Mesothelial cell of epicardium (in vitro differentiated cells): Measurements from ENCODE around the gene SAP30L. TPM values are rescaled to one million over a fixed set of nuclear protein-coding genes. Genes with fewer than 3 reads are reported as not detected.

ENCODE experiments used
- DNase-seq, 2 experiments: peaks; one replicate each; pipeline ENCODE4 v3.0.0; 2021; ENCODE audit warnings: low spot score in 2 of 2; ENCODE audit not compliant: unreplicated experiment in 2 of 2
- H3K27ac Mint-ChIP-seq: 2 replicates; pipeline ENCODE4 v1.8.0; 2021; ENCODE audit warnings: mixed read lengths
- H3K27me3 Mint-ChIP-seq: 2 replicates; pipeline ENCODE4 v1.8.0; 2021; ENCODE audit warnings: low read depth, mixed read lengths
- H3K36me3 Mint-ChIP-seq: 2 replicates; pipeline ENCODE4 v1.8.0; 2021; ENCODE audit warnings: mixed read lengths
- H3K4me1 Mint-ChIP-seq: 2 replicates; pipeline ENCODE4 v1.8.0; 2021; ENCODE audit warnings: mixed read lengths
- H3K4me3 Mint-ChIP-seq: 2 replicates; pipeline ENCODE4 v1.8.0; 2021; ENCODE audit warnings: mild to moderate bottlenecking, moderate library complexity, mixed read lengths
- H3K9me3 Mint-ChIP-seq: 2 replicates; pipeline ENCODE4 v1.8.0; 2021; ENCODE audit warnings: mixed read lengths
- total RNA-seq: library from RNA; stranded (reverse); gene quantifications from 3 replicates; pipeline ENCODE4 v1.2.1, GENCODE V29; 2021
- TF ChIP-seq, protein P1 (sequence below): fragments of 200-600 bp; sonication (generic); IDR thresholded peaks from one replicate; pipeline ENCODE4 v1.5.0; 2021; ENCODE audit warnings: antibody characterized with exemption; ENCODE audit not compliant: unreplicated experiment

The SAP30L gene
- total RNA-seq, 1 donor from 2014 or later, result 36.2 TPM

DNA sequence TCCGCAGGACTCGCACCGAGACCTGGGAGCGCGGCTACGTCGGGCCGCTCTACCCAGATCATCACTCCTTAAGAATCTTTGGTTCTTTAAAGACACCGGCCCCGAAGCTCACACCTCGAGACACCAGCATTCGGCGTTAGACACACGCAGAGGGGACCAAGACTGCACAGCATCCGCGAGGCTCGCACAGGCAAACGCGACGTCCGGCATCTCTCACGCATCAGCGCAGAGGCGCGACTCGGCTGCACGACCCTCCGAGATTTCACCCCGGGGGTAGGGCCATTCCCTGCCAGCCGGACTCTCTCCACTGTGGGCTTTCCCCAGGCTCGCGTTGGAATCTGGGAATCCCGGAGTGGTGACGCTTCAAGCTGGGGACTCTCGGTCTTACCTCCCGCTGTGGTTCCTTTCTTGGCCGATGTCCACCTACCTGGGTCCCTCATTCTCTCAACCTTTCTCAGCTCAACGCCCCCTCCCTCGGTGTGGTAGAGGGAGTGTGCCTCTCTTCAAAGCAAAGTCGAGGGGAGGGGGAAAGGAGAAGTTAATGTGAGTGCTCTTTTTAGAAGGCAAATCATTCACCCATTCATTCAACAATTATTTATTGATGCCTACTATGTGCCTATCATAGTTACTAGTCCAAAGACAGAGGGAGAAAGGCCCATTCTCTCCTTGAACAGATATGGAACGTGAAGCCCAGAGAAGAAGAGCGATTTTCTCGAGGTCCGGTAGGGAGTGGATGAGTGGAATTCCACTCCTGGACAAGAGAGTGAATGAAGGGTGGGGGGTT, 33.6 kb downstream of the SAP30L start:
- DNase-seq, result peak in 1 of 2 experiments; percentile 59
- Mint-ChIP-seq H3K27ac (peak overlapping the region; percentile 94), H3K9me3 (no peaks in the 10 kb centered on the region)

DNA sequence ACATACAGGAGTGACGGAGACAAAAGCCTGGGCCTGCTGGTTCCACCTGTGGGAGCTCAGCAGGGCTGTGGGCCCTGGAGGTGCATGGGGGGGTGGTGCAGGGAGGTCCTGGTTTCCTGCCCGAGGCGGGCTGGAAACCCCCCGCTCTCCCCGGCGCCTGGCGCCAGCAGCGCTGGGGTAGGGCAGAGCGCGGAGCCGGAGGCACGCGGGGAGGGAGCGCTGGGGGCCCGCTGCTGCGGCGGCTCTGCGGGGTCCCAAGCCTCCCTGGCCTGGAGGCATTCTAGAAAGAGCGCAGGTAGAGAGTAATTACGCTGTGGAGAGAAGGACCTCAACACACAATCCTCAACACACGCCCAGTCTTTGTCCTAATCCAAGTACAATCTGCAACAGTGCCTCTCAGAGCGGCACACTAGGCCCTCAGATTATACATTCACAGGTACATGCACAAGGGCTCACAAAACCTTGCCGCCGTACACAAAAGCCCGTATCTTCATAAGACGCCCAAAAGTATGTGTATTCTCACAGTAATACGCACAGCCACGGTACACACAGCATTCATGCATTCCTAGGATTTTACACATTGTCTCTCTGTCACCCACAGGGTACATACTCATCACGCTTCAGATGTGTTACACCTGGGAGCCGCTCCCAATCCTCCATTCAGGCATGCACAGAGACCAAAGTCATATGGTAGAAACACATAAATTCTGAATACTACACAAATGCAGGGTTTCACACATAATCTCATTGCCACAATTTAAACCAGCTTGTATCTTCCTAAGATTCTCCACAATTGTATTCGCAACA, 34.4 kb downstream of the SAP30L start:
- Mint-ChIP-seq H3K27ac (peak overlapping the region; percentile 94), H3K9me3 (no peaks in the 10 kb centered on the region), H3K4me3 (peak overlapping the region; percentile 61), H3K36me3 (no peaks in the 10 kb centered on the region), H3K4me1 (peaks cover 78% of the 10 kb centered on the region), H3K27me3 (peaks cover 79% of the 10 kb centered on the region)
- TF ChIP-seq, protein P1, sequence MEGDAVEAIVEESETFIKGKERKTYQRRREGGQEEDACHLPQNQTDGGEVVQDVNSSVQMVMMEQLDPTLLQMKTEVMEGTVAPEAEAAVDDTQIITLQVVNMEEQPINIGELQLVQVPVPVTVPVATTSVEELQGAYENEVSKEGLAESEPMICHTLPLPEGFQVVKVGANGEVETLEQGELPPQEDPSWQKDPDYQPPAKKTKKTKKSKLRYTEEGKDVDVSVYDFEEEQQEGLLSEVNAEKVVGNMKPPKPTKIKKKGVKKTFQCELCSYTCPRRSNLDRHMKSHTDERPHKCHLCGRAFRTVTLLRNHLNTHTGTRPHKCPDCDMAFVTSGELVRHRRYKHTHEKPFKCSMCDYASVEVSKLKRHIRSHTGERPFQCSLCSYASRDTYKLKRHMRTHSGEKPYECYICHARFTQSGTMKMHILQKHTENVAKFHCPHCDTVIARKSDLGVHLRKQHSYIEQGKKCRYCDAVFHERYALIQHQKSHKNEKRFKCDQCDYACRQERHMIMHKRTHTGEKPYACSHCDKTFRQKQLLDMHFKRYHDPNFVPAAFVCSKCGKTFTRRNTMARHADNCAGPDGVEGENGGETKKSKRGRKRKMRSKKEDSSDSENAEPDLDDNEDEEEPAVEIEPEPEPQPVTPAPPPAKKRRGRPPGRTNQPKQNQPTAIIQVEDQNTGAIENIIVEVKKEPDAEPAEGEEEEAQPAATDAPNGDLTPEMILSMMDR, result no peak
- peak in 1 of 2 experiments; percentile 72 for DNase-seq

More for the DNA sequence above, 33.6 kb downstream of the SAP30L start:
- peaks cover 78% of the 10 kb centered on the region for H3K4me1 Mint-ChIP-seq
- TF ChIP-seq, protein P1, result no peak
- H3K36me3 Mint-ChIP-seq, result peaks cover 3% of the 10 kb centered on the region
- peaks cover 79% of the 10 kb centered on the region for H3K27me3 Mint-ChIP-seq
- peak overlapping the region; percentile 61 for H3K4me3 Mint-ChIP-seq

DNA sequence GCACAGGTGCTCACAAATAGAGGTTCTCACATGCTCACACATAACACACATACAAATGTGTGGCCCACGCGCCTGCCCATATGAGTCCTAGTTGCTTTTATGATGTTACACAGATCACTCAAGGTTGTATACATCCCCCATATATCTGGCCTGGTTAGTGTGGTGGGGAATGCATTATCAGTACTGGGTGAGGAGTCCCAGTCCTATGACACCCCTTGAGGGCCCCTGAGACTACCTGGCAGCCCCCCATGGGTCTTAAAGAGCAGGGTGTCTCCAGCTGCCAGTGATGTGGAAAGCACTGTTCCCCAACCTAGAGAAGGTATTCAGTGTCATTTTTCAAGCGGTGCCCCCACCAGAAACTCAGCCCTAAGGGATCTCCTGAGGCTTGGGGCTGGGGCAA, 35.0 kb downstream of the SAP30L start:
- H3K36me3 Mint-ChIP-seq, result no peaks in the 10 kb centered on the region
- peak overlapping the region; percentile 90 for H3K27ac Mint-ChIP-seq
- peaks cover 79% of the 10 kb centered on the region for H3K4me1 Mint-ChIP-seq
- TF ChIP-seq, protein P1, result no peak
- H3K4me3 Mint-ChIP-seq, result no peak overlapping the region
- no peaks in the 10 kb centered on the region for H3K9me3 Mint-ChIP-seq
- no peak for DNase-seq
- H3K27me3 Mint-ChIP-seq, result peaks cover 80% of the 10 kb centered on the region

DNA sequence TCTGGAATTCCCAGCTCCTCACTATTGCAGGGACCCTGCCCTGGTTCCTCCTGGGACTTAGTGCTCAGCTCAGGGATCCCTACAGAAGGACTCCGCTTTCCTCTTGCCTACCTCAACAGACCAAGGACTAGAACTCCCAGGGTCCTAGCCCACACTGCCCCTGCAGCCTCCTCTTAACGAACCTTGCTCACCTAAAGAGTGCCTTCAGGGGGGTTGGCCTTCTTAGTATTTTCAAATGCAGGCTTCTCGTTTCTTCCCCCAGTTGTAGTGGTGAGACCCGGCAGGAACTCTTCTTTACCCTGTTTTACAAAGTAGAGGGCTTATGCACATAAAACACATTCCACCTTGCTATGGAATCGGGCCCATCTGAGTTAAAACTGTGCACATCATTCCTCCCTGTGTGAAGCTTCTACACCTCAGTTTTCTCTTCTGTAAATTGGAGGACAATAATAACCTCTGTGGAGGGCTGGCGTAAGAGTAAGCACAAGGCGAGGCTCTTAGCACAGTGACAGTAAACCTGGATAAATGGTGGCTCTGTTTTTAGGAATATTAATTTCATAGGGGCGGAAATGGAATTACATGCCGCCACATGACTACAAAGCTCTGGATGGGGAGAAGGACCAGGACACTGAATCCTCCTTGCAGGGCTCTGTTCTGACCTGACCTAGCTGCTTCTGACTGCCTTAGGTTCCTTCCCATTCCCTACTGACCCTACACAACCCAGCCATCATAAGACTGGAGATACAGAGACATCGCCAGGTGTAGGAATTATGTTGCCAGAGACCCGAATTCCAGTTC, 36.0 kb downstream of the SAP30L start:
- Mint-ChIP-seq H3K4me1 (peaks cover 81% of the 10 kb centered on the region), H3K27me3 (peaks cover 74% of the 10 kb centered on the region), H3K4me3 (no peak overlapping the region), H3K9me3 (no peaks in the 10 kb centered on the region), H3K36me3 (no peaks in the 10 kb centered on the region), H3K27ac (peak overlapping the region; percentile 79)
- TF ChIP-seq, protein P1, result no peak
- no peak for DNase-seq
